Measurements from ENCODE around the gene CFAP100.

The CFAP100 gene

DNA sequence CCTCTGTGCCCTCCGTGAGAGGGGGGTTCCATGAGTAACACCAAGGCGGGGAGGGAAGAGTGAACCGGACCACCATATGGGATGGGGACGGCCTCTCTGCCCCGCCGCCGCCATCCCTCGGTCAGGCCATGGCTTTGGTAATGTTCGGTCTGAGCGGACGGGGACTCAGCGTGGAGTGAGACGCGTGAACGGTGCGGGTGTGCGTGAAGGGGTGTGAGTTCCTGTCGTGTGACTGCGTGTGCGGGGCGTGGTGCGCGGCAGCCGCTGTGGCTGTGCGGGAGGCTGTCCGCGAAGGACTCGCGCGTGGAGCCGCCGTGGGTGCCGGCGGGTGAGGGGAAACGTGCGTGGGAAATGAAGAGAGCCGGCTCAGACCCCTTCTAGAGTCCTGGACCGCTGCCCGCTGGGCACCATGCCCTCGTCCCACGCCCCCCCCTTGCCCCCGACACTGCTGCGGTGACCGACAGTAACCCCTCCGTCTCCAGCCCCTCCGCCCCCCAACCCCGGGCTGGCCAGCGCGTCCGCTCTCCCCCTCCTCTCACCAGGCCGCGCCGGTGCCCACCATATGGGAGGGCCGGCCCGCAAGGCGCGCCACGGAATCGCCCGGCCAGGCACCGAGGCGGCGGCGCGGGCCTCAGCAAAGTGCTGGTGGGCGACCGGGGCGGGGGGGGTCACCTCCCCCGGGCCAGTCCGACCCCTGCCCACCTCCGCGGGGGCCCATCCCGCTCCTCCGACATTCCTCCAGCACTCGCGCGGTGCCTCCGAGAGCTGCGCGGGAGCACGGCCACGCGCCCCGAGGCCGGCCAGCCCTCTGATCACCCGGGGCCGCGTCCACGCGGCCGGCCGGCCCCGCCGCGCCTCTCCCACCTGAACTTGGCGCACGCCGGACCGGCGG, 38.1 kb upstream of the CFAP100 start:
- no peak for DNase-seq (ENCODE audit: low read depth in 2 of 2)

DNA sequence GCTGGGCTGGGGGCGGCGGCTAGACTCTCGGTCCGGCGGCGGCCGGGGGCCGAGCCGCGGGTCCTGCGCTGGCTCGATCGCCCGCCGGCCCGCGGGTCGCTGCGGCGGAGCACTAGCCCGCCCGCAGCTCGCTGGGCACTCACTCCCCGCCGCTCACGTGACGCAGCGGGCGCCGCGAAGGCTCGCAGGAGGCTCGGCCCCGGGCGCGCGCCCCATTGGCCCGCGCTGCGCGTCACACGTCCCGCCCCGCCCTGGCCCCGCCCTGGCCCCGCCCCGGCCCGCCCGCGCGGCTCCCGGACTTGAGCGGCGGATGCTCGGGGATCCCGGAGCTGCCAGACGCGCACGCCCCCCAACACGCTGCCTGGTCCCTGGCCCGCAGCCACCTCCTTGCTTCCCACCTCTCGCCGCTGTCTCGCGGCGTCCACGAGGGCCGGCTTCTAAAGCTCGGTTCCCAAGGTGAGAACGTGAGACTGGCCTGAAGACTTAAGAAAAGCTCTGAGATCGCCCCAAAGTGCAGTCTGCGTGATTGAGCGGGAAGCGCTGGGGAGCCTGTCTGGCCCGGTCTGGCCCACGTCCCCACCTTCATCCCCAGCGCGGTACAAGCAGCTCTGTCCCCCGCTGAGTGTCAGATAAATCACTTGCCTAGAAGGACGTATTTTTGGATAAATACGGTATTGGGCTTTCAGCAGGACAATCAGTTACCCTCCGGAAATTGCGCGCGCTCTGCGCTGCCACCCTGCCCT, 37.2 kb upstream of the CFAP100 start, which contains the start of gene KLF15:
TSS of gene KLF15 (minus strand) at position 114 of the 743 bp plus-strand sequence. CDS start 4,486 bp downstream, outside the sequence.
- peak; percentile 51 to 56 for DNase-seq (ENCODE audit: low read depth in 2 of 2)

DNA sequence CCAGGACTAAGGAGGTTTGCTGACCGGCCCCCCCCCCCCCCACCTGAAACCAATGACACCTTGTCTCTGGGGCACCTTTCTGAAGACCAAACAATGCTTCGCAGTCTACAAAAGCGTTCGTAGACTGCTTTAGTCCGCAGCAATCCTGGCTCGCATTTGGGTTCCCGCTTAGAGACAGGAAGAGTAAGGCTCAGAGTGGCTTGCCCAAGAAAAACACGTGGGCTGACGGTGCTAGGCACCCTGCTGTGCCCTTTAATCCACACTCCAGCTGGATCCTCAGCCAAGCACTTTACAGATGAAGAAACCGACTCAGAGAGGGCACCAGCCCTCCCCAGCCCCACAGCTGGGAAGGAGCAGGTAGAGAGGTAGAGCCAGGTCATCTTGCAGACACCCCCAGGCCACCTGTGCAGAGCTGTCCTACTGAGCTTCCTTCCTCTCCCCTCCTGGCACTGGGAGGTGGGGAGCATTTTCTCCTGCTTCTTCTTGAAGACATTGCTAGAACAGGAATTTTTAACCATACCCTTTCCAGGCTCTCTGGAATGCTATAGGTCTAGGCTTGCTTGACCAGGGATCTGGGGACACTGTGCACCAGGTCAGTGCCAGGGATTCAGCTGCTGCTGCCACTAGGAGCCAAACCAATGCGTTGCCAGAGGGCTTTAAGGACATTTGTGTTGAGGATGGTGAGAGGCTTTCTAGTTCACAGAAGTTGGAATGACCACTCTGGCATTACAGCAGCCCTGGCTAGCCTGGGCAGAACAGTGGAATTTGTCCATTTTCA, 36.5 kb upstream of the CFAP100 start:
- no peak for DNase-seq (ENCODE audit: low read depth in 2 of 2)

DNA sequence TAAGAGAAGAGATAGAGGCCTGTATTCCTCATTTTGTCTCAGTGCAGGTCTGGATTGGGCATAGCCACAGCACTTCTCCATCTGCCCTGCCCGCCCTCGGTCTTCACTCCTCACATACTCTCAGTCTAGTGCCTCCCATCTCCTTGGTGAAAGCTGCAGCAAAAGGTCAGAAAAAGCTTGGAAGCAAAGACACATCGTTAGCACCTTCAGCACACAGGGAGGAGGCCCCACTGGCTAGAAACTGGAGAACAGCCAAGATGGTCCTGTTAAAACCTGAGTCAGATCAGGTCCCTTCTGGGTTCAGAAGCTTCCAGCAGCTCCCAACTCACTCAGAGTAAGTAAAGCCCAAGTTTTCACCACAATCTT, 35.9 kb upstream of the CFAP100 start:
- DNase-seq (ENCODE audit: low read depth in 2 of 2), result no peak

GRCh38 chr3:126360046-126360713, 34.5 kb upstream of the CFAP100 start:
- DNase-seq (ENCODE audit: low read depth in 2 of 2), result no peak

- DNase-seq (ENCODE audit: low read depth in 2 of 2), result no peak
Measured at GRCh38 chr3:126360714-126361060, 34.0 kb upstream of the CFAP100 start.

DNA sequence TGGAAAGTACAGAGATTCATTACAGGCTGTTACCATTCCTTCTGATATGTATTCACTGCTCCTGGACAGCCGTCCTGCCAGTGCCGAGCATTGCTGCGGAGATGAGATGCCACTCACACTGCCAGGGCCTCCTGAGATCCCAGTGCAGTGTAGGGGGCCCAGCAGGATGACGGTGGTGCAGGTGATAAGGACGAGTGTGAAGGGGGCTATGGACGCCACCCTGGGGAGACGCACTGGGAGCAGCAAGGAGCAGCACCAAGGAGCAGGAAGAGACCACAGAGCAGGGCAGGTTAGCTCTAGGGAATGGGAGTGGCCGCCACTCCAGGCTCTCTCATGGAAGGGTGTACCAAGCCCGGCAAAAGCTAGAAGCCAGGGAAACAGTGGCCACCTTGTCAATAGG, 33.5 kb upstream of the CFAP100 start:
- DNase-seq (ENCODE audit: low read depth in 2 of 2), result no peak

- DNase-seq (ENCODE audit: low read depth in 2 of 2), result no peak
Measured at GRCh38 chr3:126364130-126364695, 30.5 kb upstream of the CFAP100 start.

DNA sequence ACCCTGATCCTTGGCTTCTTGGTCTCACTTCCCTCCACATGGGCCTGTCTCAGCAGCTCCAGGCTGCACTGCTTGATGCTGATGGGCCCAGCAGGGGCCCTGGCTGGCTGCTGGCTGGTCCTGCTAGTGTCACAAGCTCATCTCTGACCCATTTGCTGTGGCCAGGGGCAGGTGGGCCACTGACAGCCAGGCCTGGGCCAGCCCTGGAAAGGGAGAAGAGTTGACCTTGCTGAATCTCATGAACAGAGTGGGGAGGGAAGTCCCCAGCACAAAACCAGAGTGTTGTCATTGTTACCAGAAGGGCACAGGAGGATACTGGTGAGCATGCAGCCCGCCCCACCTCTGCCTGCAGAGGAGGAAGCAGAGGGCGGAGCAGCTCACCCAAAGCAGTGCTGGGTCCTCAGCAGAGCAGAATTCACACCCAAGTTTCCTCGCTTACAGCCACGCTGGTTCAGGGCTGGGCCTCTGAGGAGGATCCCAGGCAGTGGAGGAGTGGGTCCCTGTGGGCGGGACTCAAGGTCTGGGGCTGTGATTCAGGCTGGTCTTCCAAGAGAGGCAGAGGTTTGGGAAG, 29.9 kb upstream of the CFAP100 start:
- DNase-seq (ENCODE audit: low read depth in 2 of 2), result no peak

DNA sequence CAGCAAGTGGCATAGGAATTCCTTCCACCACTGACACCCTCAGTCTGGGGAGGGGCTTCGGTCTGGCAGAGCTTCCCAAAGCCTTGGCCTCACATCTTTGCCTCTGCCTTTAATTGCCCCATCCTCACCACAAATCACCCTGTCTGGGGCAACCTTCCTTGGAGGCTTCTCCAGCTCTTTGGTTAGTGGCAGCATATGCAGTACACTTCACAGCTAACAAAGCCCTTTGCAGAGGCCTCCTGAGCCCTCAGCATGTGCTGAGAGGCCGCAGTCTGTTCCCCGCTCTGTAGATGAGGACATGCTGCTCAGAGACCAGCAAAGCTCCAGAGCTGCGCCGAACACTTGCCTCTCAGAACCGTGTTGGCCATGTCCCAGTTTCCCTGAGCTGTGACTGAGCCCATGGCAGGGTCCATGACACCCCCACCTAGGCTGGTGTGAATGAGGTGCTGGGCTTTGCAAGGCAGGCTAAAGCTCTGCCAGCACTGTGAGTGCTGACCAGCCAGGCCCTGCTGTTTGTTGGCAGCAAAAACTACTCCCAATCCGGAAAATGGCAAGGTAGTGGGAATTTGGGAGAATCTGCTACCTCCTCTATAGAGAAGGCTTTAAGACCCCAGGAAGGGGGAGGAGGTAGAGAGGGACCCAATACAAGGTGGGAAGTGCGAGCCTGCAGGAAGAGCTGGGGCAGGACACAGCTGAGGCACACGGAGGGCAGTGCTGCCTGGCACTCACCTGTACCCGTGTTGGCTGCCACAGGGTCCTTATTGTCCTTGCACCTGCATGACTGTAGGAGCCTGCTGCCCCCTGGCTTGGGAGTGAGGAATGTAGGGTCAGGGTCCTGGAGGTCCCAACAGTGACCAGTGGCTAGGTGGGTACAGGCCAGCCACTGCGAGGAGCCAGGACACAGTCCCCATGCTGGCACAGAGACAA, 29.1 kb upstream of the CFAP100 start:
- DNase-seq (ENCODE audit: low read depth in 2 of 2), result no peak

GRCh38 chr3:126367316-126367805, 27.3 kb upstream of the CFAP100 start:
- no peak for DNase-seq (ENCODE audit: low read depth in 2 of 2)

- DNase-seq (ENCODE audit: low read depth in 2 of 2), result no peak
Measured at GRCh38 chr3:126369490-126369889, 25.2 kb upstream of the CFAP100 start.

GRCh38 chr3:126370055-126370454, 24.7 kb upstream of the CFAP100 start:
- DNase-seq (ENCODE audit: low read depth in 2 of 2), result no peak

- no peak for DNase-seq (ENCODE audit: low read depth in 2 of 2)
Measured at GRCh38 chr3:126370606-126371005, 24.1 kb upstream of the CFAP100 start.

- DNase-seq (ENCODE audit: low read depth in 2 of 2), result no peak
Measured at GRCh38 chr3:126371096-126371705, 23.5 kb upstream of the CFAP100 start.

DNA sequence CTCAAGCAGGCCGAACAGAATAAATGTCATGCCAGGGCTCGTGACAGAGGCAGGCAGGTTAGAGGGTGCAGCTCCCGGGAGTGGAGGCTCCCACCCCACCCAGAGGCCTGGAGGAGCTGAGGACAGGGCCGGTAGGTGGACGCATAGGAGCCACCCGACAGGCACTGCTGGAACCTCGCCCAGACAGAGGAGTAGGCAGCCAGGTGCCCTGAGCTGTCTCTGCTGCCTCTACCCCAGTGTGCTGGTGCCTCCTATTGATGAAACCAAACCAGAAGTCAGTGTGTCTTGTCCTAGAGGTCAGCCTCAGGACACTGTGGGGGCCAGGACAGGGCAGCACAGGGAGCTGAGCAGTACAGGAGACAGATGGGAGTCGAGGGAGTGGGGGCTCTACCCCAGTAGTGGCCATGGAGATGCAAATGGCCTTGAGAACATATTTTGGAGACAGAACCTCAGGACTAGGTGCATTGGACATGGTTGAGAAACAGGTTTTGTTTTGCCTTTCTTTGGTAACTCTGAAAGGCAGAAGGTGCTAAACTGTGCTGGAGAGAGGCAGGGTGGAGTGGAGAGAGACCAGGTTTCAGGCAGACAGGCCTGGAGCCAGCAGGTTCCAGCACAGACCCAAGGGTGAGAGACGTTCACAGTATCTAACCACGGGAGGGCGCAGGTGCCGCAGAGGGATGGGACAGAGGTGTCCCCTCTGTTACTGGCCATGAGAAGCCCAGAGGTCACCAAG, 22.1 kb upstream of the CFAP100 start:
- no peak for DNase-seq (ENCODE audit: low read depth in 2 of 2)

GRCh38 chr3:126373146-126373613, 21.5 kb upstream of the CFAP100 start:
- DNase-seq (ENCODE audit: low read depth in 2 of 2), result no peak
